ENCODE measurements around the gene ICA1. TPM values are rescaled to one million over a fixed set of nuclear protein-coding genes. Genes with fewer than 3 reads are reported as not detected.

The ICA1 gene
- total and polyA plus RNA-seq, 4 donors, result 1.4 to 22.7 (median 8.1) TPM

DNA sequence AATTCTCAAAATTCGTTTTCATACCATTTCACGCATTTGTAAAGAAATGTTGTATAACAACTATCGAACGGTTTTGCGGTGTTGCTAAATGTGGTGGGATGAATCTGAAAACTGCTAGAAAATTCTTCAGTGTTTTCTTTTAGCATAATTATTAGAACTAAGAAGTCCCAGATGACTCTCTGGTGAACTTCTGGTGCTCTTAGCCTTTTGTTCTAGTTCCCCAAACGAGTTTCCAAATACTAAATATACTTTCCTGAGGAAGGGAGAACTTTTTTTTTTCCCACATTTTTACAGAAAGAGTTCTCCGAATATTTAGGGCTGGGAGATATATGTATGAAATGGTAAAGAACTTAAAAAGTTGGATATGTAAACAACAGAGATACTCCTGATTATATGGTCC, 82.5 kb downstream of the ICA1 start (continued):
- TF ChIP-seq RAD21 (IDR thresholded peaks at IDR 0.05), result no peak

DNA sequence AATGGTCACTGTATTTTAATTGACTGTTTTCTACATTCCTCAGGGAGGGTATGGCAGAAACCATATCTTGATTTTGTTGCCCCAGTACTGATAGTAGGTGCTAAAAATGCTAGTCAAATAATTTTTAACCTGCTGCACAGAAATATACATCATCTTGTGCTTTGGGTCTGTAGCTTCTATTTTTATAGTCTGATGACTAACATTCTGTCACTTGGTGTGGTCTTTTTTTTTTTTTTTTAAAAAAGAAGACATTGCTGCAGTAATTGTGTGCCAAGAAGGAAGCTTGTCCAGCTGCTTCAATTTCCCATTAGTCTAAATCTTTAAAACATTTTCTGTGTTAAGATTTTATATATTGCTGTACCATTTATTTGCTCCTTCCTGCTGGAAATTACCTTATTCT, 83.6 kb downstream of the ICA1 start:
- no peak for DNase-seq (ENCODE audit: low spot score)
- H3K27ac ChIP-seq (ENCODE audit: low read depth in 1 of 2, low read length in 2 of 2), result no peak overlapping the region

DNA sequence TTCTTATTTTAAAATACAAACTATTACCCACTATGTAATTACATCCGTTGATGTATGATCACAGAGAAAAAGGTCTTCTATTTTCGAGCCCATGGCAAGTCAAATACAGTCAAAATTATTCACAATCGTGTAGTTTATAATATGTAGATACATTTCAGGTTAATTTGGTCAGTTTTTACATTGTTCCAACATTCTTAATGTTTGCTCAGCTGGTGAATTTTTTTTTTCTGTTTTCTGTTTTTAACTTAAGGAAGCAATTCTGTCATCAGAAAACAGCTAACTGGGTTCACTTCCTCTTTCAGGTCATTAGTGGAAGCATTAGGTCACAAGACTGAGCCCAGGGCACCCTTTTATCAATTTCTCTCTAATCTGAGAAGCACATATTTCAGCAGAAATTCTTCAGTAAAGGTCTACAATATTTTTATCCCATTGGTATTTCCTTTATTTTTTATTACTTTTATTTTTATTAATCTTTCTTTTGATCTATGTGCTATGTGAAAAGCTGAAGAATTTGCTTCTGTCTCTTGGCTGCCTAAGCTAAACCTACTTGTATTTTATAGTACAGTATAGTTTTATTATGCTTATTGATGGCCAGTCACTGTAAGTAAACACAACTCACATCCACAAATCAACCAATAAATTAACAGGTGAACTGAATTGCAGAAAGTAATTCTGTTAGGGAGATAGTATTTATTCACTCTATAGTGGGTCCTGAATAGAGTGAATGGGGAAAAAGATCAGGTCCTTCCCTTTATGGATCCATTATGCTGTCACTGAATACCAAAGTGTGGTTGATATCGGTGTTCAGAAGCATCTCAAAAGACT, 84.6 kb downstream of the ICA1 start:
- peaks cover 4 to 30% (median 21%) of the 10 kb centered on the region in 4 donors for H3K4me1 ChIP-seq (ENCODE audit: control insufficient read depth in 4 of 4, insufficient read depth in 4 of 4, low read length in 3 of 4)
- H3K9me3 ChIP-seq (ENCODE audit: control insufficient read depth in 4 of 4, low read length in 3 of 4), result no peaks in the 10 kb centered on the region
- TF ChIP-seq FOXA2 (IDR thresholded peaks at IDR 0.05), result no peak
- TF ChIP-seq, protein P1, sequence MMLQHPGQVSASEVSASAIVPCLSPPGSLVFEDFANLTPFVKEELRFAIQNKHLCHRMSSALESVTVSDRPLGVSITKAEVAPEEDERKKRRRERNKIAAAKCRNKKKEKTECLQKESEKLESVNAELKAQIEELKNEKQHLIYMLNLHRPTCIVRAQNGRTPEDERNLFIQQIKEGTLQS (IDR thresholded peaks at IDR 0.05), result no peak
- TF ChIP-seq, protein P2, sequence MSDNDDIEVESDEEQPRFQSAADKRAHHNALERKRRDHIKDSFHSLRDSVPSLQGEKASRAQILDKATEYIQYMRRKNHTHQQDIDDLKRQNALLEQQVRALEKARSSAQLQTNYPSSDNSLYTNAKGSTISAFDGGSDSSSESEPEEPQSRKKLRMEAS (IDR thresholded peaks at IDR 0.05), result no peak
- TF ChIP-seq RAD21 (IDR thresholded peaks at IDR 0.05), result no peak
- no peak for TF ChIP-seq HNF4G (IDR thresholded peaks at IDR 0.05)
- TF ChIP-seq HNF4A (conservative IDR thresholded peaks at IDR 0.05), result no peak
- no peak for TF ChIP-seq SP1 (IDR thresholded peaks at IDR 0.05)
- TF ChIP-seq, protein P3, sequence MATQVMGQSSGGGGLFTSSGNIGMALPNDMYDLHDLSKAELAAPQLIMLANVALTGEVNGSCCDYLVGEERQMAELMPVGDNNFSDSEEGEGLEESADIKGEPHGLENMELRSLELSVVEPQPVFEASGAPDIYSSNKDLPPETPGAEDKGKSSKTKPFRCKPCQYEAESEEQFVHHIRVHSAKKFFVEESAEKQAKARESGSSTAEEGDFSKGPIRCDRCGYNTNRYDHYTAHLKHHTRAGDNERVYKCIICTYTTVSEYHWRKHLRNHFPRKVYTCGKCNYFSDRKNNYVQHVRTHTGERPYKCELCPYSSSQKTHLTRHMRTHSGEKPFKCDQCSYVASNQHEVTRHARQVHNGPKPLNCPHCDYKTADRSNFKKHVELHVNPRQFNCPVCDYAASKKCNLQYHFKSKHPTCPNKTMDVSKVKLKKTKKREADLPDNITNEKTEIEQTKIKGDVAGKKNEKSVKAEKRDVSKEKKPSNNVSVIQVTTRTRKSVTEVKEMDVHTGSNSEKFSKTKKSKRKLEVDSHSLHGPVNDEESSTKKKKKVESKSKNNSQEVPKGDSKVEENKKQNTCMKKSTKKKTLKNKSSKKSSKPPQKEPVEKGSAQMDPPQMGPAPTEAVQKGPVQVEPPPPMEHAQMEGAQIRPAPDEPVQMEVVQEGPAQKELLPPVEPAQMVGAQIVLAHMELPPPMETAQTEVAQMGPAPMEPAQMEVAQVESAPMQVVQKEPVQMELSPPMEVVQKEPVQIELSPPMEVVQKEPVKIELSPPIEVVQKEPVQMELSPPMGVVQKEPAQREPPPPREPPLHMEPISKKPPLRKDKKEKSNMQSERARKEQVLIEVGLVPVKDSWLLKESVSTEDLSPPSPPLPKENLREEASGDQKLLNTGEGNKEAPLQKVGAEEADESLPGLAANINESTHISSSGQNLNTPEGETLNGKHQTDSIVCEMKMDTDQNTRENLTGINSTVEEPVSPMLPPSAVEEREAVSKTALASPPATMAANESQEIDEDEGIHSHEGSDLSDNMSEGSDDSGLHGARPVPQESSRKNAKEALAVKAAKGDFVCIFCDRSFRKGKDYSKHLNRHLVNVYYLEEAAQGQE (IDR thresholded peaks at IDR 0.05), result no peak
- TF ChIP-seq NR2F2 (IDR thresholded peaks at IDR 0.05), result no peak
- no peak for TF ChIP-seq FOXA1 (IDR thresholded peaks at IDR 0.05)
- TF ChIP-seq, protein P4, sequence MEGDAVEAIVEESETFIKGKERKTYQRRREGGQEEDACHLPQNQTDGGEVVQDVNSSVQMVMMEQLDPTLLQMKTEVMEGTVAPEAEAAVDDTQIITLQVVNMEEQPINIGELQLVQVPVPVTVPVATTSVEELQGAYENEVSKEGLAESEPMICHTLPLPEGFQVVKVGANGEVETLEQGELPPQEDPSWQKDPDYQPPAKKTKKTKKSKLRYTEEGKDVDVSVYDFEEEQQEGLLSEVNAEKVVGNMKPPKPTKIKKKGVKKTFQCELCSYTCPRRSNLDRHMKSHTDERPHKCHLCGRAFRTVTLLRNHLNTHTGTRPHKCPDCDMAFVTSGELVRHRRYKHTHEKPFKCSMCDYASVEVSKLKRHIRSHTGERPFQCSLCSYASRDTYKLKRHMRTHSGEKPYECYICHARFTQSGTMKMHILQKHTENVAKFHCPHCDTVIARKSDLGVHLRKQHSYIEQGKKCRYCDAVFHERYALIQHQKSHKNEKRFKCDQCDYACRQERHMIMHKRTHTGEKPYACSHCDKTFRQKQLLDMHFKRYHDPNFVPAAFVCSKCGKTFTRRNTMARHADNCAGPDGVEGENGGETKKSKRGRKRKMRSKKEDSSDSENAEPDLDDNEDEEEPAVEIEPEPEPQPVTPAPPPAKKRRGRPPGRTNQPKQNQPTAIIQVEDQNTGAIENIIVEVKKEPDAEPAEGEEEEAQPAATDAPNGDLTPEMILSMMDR (IDR thresholded peaks at IDR 0.05; ENCODE audit: low read depth, low read length, missing input control), result no peak
- TF ChIP-seq JUND (IDR thresholded peaks at IDR 0.05), result no peak
- TF ChIP-seq YY1 (IDR thresholded peaks at IDR 0.05), result no peak
- no peak overlapping the region for H3K4me3 ChIP-seq (ENCODE audit: low read depth in 1 of 3, low read length in 3 of 3)
- 78% methylated on average over 4 of the region's 4 CpGs for WGBS
- no peak for DNase-seq (ENCODE audit: low spot score)
- H3K9ac ChIP-seq (ENCODE audit: low read depth in 1 of 2, low read length in 2 of 2), result no peak overlapping the region
- H3K27ac ChIP-seq (ENCODE audit: low read depth in 1 of 2, low read length in 2 of 2), result no peak overlapping the region
- no peaks in the 10 kb centered on the region for H3K27me3 ChIP-seq (ENCODE audit: control insufficient read depth in 4 of 4, insufficient read depth in 4 of 4, low read length in 3 of 4)
- H3K36me3 ChIP-seq (ENCODE audit: control insufficient read depth in 4 of 4, insufficient read depth in 3 of 4, low read depth in 1 of 4, low read length in 3 of 4), result no peaks in the 10 kb centered on the region

More for the DNA sequence above, 83.6 kb downstream of the ICA1 start:
- Histone ChIP-seq H3K27me3 (ENCODE audit: control insufficient read depth in 4 of 4, insufficient read depth in 4 of 4, low read length in 3 of 4) (no peaks in the 10 kb centered on the region), H3K9me3 (ENCODE audit: control insufficient read depth in 4 of 4, low read length in 3 of 4) (no peaks in the 10 kb centered on the region), H3K36me3 (ENCODE audit: control insufficient read depth in 4 of 4, insufficient read depth in 3 of 4, low read depth in 1 of 4, low read length in 3 of 4) (no peaks in the 10 kb centered on the region), H3K4me3 (ENCODE audit: low read depth in 1 of 3, low read length in 3 of 3) (no peak overlapping the region), H3K9ac (ENCODE audit: low read depth in 1 of 2, low read length in 2 of 2) (no peak overlapping the region), H3K4me1 (ENCODE audit: control insufficient read depth in 4 of 4, insufficient read depth in 4 of 4, low read length in 3 of 4) (peaks cover 4 to 22% (median 17%) of the 10 kb centered on the region in 4 donors)
- TF ChIP-seq RXRA (IDR thresholded peaks at IDR 0.05), result no peak
- TF ChIP-seq, protein P3 (IDR thresholded peaks at IDR 0.05), result no peak
- TF ChIP-seq, protein P5, sequence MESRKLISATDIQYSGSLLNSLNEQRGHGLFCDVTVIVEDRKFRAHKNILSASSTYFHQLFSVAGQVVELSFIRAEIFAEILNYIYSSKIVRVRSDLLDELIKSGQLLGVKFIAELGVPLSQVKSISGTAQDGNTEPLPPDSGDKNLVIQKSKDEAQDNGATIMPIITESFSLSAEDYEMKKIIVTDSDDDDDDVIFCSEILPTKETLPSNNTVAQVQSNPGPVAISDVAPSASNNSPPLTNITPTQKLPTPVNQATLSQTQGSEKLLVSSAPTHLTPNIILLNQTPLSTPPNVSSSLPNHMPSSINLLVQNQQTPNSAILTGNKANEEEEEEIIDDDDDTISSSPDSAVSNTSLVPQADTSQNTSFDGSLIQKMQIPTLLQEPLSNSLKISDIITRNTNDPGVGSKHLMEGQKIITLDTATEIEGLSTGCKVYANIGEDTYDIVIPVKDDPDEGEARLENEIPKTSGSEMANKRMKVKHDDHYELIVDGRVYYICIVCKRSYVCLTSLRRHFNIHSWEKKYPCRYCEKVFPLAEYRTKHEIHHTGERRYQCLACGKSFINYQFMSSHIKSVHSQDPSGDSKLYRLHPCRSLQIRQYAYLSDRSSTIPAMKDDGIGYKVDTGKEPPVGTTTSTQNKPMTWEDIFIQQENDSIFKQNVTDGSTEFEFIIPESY (IDR thresholded peaks at IDR 0.05), result no peak
